ENCODE measurements around the gene BUB1B. TPM values are rescaled to one million over a fixed set of nuclear protein-coding genes. Genes with fewer than 3 reads are reported as not detected.

BUB1B gene
- polyA plus RNA-seq, 1 donor (not counting 4 experiments of a cell fraction or from before 2014, with no cell fraction given), result 19.7 TPM

- dilution Hi-C loops (cut with MboI; ENCODE audit: extremely low pct_ligation_motif_present, low sequenced_read_pairs), result no loop called here
- no peak for DNase-seq (ENCODE audit: low read depth, low spot score)
These were observed 61.3 kb downstream of the BUB1B start for GRCh38 chr15:40222131-40222530.

GRCh38 chr15:40226736-40227135, 65.9 kb downstream of the BUB1B start:
- H2AFZ ChIP-seq (ENCODE audit: control insufficient read depth, low read length), result no peak overlapping the region
- dilution Hi-C loops (cut with MboI; ENCODE audit: extremely low pct_ligation_motif_present, low sequenced_read_pairs), result no loop called here
- TF ChIP-seq CTCF (optimal IDR thresholded peaks at IDR 0.05 in 1 of 3, IDR thresholded peaks at IDR 0.05 in 1 of 3, conservative IDR thresholded peaks at IDR 0.05 in 1 of 3; ENCODE audit: extremely low read depth in 1 of 3, insufficient read depth in 2 of 3, low read length in 3 of 3) (no peak), EZH2 (IDR thresholded peaks at IDR 0.05; ENCODE audit: low read length) (no peak)
- H3K36me3 ChIP-seq (ENCODE audit: control insufficient read depth in 2 of 2, extremely low read depth in 1 of 2, insufficient read depth in 2 of 2, low read length in 2 of 2), result peaks cover 0 to 7% of the 10 kb centered on the region in 2 experiments
- no peak overlapping the region for H3K9ac ChIP-seq (ENCODE audit: control insufficient read depth, extremely low read depth, insufficient read depth, low read length)
- peaks cover 23% of the 10 kb centered on the region for H3K4me1 ChIP-seq (ENCODE audit: control insufficient read depth, extremely low read depth, insufficient read depth, low read length)
- no peak overlapping the region for H3K27ac ChIP-seq (ENCODE audit: control insufficient read depth, insufficient read depth, low read length)
- H3K27me3 ChIP-seq (ENCODE audit: control insufficient read depth, extremely low read depth, insufficient read depth, low read length), result no peaks in the 10 kb centered on the region
- H3K4me2 ChIP-seq (ENCODE audit: control insufficient read depth, extremely low read depth, insufficient read depth, low read depth, low read length), result no peak overlapping the region
- no peak for FAIRE-seq
- no peaks in the 10 kb centered on the region for H3K9me3 ChIP-seq (ENCODE audit: control insufficient read depth, low read depth, low read length)
- H3K9me1 ChIP-seq (ENCODE audit: control insufficient read depth, extremely low read depth, insufficient read depth, low read length), result no peaks in the 10 kb centered on the region
- no peak for DNase-seq (ENCODE audit: low read depth, low spot score)
- H4K20me1 ChIP-seq (ENCODE audit: control insufficient read depth, extremely low read depth, insufficient read depth, low read length), result no peaks in the 10 kb centered on the region
- H3K79me2 ChIP-seq (ENCODE audit: control insufficient read depth, insufficient read depth, low read length), result no peaks in the 10 kb centered on the region
- no peak overlapping the region for H3K4me3 ChIP-seq (ENCODE audit: control insufficient read depth in 2 of 3, extremely low read depth in 1 of 3, insufficient read depth in 2 of 3, low read depth in 1 of 3, low read length in 3 of 3)

More at GRCh38 chr15:40222131-40222530, 61.3 kb downstream of the BUB1B start:
- H3K4me1 ChIP-seq (ENCODE audit: control insufficient read depth, extremely low read depth, insufficient read depth, low read length), result no peaks in the 10 kb centered on the region
- H3K27ac ChIP-seq (ENCODE audit: control insufficient read depth, insufficient read depth, low read length), result no peak overlapping the region
- H3K9me3 ChIP-seq (ENCODE audit: control insufficient read depth, low read depth, low read length), result no peaks in the 10 kb centered on the region
- TF ChIP-seq EZH2 (IDR thresholded peaks at IDR 0.05; ENCODE audit: low read length) (no peak), CTCF (optimal IDR thresholded peaks at IDR 0.05 in 1 of 3, IDR thresholded peaks at IDR 0.05 in 1 of 3, conservative IDR thresholded peaks at IDR 0.05 in 1 of 3; ENCODE audit: extremely low read depth in 1 of 3, insufficient read depth in 2 of 3, low read length in 3 of 3) (no peak)
- no peaks in the 10 kb centered on the region for H3K79me2 ChIP-seq (ENCODE audit: control insufficient read depth, insufficient read depth, low read length)
- no peak overlapping the region for H3K9ac ChIP-seq (ENCODE audit: control insufficient read depth, extremely low read depth, insufficient read depth, low read length)
- FAIRE-seq, result no peak
- H3K4me3 ChIP-seq (ENCODE audit: control insufficient read depth in 2 of 3, extremely low read depth in 1 of 3, insufficient read depth in 2 of 3, low read depth in 1 of 3, low read length in 3 of 3), result no peak overlapping the region
- no peaks in the 10 kb centered on the region for H3K27me3 ChIP-seq (ENCODE audit: control insufficient read depth, extremely low read depth, insufficient read depth, low read length)
- H3K4me2 ChIP-seq (ENCODE audit: control insufficient read depth, extremely low read depth, insufficient read depth, low read depth, low read length), result no peak overlapping the region
- H3K36me3 ChIP-seq (ENCODE audit: control insufficient read depth in 2 of 2, extremely low read depth in 1 of 2, insufficient read depth in 2 of 2, low read length in 2 of 2), result peaks cover 0 to 9% of the 10 kb centered on the region in 2 experiments
- H2AFZ ChIP-seq (ENCODE audit: control insufficient read depth, low read length), result no peak overlapping the region
- H4K20me1 ChIP-seq (ENCODE audit: control insufficient read depth, extremely low read depth, insufficient read depth, low read length), result no peaks in the 10 kb centered on the region
- H3K9me1 ChIP-seq (ENCODE audit: control insufficient read depth, extremely low read depth, insufficient read depth, low read length), result no peaks in the 10 kb centered on the region

Data from keratinocyte (primary cell).